Keratinocyte (primary cell): ENCODE results near the gene SPACA7. TPM values are rescaled to one million over a fixed set of nuclear protein-coding genes. Genes with fewer than 3 reads are reported as not detected.

Experiments
- DNase-seq: peaks from one replicate; pipeline ENCODE4 v3.0.0-alpha.2; 2011; ENCODE audit warnings: low read depth, missing footprints, low spot score
- FAIRE-seq: peaks from 2 replicates; lab custom pipeline; 2011; peaks lifted over from hg19 to GRCh38; lab: Jason Lieb, UNC
- H2AFZ ChIP-seq: 2 replicates; pipeline ENCODE4 v1.6.0; 2012; ENCODE audit warnings: low read length, control low read depth, inconsistent platforms; ENCODE audit not compliant: control insufficient read depth
- H3K27ac ChIP-seq: 2 replicates; pipeline ENCODE4 v1.5.1; 2011; ENCODE audit warnings: low read length; ENCODE audit not compliant: control insufficient read depth, insufficient read depth
- H3K27me3 ChIP-seq: 3 replicates; pipeline ENCODE4 v1.6.0; 2011; ENCODE audit warnings: low read length; ENCODE audit not compliant: control insufficient read depth, insufficient read depth; ENCODE audit errors: extremely low read depth
- H3K36me3 ChIP-seq, 2 experiments: 2 replicates in 1 of 2; 3 replicates in 1 of 2; pipeline ENCODE4 v1.5.1; 2011; ENCODE audit warnings: low read length in 2 of 2, mild to moderate bottlenecking in 1 of 2; ENCODE audit not compliant: control insufficient read depth in 2 of 2, insufficient read depth in 2 of 2; ENCODE audit errors: extremely low read depth in 1 of 2
- H3K4me1 ChIP-seq: 3 replicates; pipeline ENCODE4 v1.5.1; 2011; ENCODE audit warnings: low read length; ENCODE audit not compliant: control insufficient read depth, insufficient read depth; ENCODE audit errors: extremely low read depth
- H3K4me2 ChIP-seq: 3 replicates; pipeline ENCODE4 v1.6.0; 2011; ENCODE audit warnings: low read depth, low read length; ENCODE audit not compliant: control insufficient read depth, insufficient read depth; ENCODE audit errors: extremely low read depth
- H3K4me3 ChIP-seq, 3 experiments: fragments of 200-600 bp in 1 of 3; sonication (generic) in 1 of 3; 2 replicates in 2 of 3; 3 replicates in 1 of 3; pipeline ENCODE4 v1.5.1; 2011 to 2016; ENCODE audit warnings: low read length in 3 of 3, mild to moderate bottlenecking in 3 of 3, control low read depth in 2 of 3, inconsistent platforms in 1 of 3, low read depth in 1 of 3, mixed read lengths in 1 of 3, mixed run types in 1 of 3, moderate library complexity in 1 of 3; ENCODE audit not compliant: control insufficient read depth in 2 of 3, insufficient read depth in 2 of 3; ENCODE audit errors: extremely low read depth in 1 of 3
- H3K79me2 ChIP-seq: 2 replicates; pipeline ENCODE4 v1.6.0; 2012; ENCODE audit warnings: low read length; ENCODE audit not compliant: control insufficient read depth, insufficient read depth
- H3K9ac ChIP-seq: 3 replicates; pipeline ENCODE4 v1.6.0; 2011; ENCODE audit warnings: low read length; ENCODE audit not compliant: control insufficient read depth, insufficient read depth; ENCODE audit errors: extremely low read depth
- H3K9me1 ChIP-seq: 3 replicates; pipeline ENCODE4 v1.6.0; 2011; ENCODE audit warnings: low read length; ENCODE audit not compliant: control insufficient read depth, insufficient read depth; ENCODE audit errors: extremely low read depth
- H3K9me3 ChIP-seq: 2 replicates; pipeline ENCODE4 v1.5.1; 2012; ENCODE audit warnings: low read depth, low read length; ENCODE audit not compliant: control insufficient read depth
- H4K20me1 ChIP-seq: 3 replicates; pipeline ENCODE4 v1.6.0; 2011; ENCODE audit warnings: low read length; ENCODE audit not compliant: control insufficient read depth, insufficient read depth; ENCODE audit errors: extremely low read depth
- CTCF ChIP-seq, 3 experiments: IDR thresholded peaks in 1 of 3; conservative IDR thresholded peaks in 1 of 3; optimal IDR thresholded peaks in 1 of 3; 2 replicates in 2 of 3; 3 replicates in 1 of 3; pipeline versions ENCODE3 to v1.5.1; 2011; ENCODE audit warnings: low read length in 3 of 3, mild to moderate bottlenecking in 3 of 3, moderate library complexity in 2 of 3, control low read depth in 1 of 3, inconsistent platforms in 1 of 3; ENCODE audit not compliant: insufficient read depth in 2 of 3; ENCODE audit errors: extremely low read depth in 1 of 3
- EZH2 ChIP-seq: IDR thresholded peaks from one replicate; pipeline ENCODE4 v1.6.1; 2012; ENCODE audit warnings: inconsistent platforms, mild to moderate bottlenecking, low read length, moderate library complexity
- dilution Hi-C: fragments of 300-500 bp; cut with MboI; formaldehyde crosslinking; loops from one replicate; pipeline ENCODE4 v1.7.0; 2020; ENCODE audit warnings: low sequenced_read_pairs; ENCODE audit not compliant: extremely low pct_ligation_motif_present
- polyA plus RNA-seq, 5 experiments: library from polyadenylated mRNA; depleted of rRNA in 3 of 5; stranded (reverse) in 3 of 5; stranded (forward) in 1 of 5; unstranded in 1 of 5; fragments of >200 nt; gene quantifications; 1 replicate in 1 of 5; 2 replicates in 3 of 5; 3 replicates in 1 of 5; pipeline versions ENCODE4 v1.2.1 to v1.2.3, GENCODE V29; 2011 to 2012; ENCODE audit warnings: missing spikeins in 2 of 5, low read depth in 1 of 5, low replicate concordance in 1 of 5

SPACA7 gene
- polyA plus RNA-seq, 1 donor (not counting 4 experiments of a cell fraction or from before 2014, with no cell fraction given) = not detected

- no peak overlapping the region for H3K4me2 ChIP-seq
- no peak for TF ChIP-seq EZH2
- no peak for TF ChIP-seq CTCF (optimal IDR thresholded peaks at IDR 0.05 in 1 of 3, IDR thresholded peaks at IDR 0.05 in 1 of 3, conservative IDR thresholded peaks at IDR 0.05 in 1 of 3; ENCODE audit: extremely low read depth in 1 of 3, insufficient read depth in 2 of 3, low read length in 3 of 3)
- H3K9me3 ChIP-seq = no peaks in the 10 kb centered on the region
- no peaks in the 10 kb centered on the region for H3K9me1 ChIP-seq
- no peak overlapping the region for H3K27ac ChIP-seq
- FAIRE-seq (no peak), DNase-seq (no peak)
- no peaks in the 10 kb centered on the region for H3K4me1 ChIP-seq
- H3K9ac ChIP-seq = no peak overlapping the region
- dilution Hi-C loops = no loop called here
- no peaks in the 10 kb centered on the region for H4K20me1 ChIP-seq
- H3K4me3 ChIP-seq = no peak overlapping the region
- no peak overlapping the region for H2AFZ ChIP-seq
- H3K27me3 ChIP-seq = peaks cover 2% of the 10 kb centered on the region
- H3K79me2 ChIP-seq = no peaks in the 10 kb centered on the region
- no peaks in the 10 kb centered on the region for H3K36me3 ChIP-seq
Observed at GRCh38 chr13:112455476-112456059, 79.4 kb downstream of the SPACA7 start.

GRCh38 chr13:112456138-112457056, 80.2 kb downstream of the SPACA7 start:
- Histone ChIP-seq H3K4me2 (no peak overlapping the region), H3K36me3 (no peaks in the 10 kb centered on the region), H3K79me2 (no peaks in the 10 kb centered on the region), H3K4me3 (no peak overlapping the region), H3K27ac (no peak overlapping the region), H3K27me3 (no peaks in the 10 kb centered on the region), H3K9ac (no peak overlapping the region), H3K9me3 (no peaks in the 10 kb centered on the region), H3K9me1 (no peaks in the 10 kb centered on the region), H4K20me1 (no peaks in the 10 kb centered on the region), H2AFZ (no peak overlapping the region), H3K4me1 (no peaks in the 10 kb centered on the region)
- TF ChIP-seq CTCF (optimal IDR thresholded peaks at IDR 0.05 in 1 of 3, IDR thresholded peaks at IDR 0.05 in 1 of 3, conservative IDR thresholded peaks at IDR 0.05 in 1 of 3; ENCODE audit: extremely low read depth in 1 of 3, insufficient read depth in 2 of 3, low read length in 3 of 3) = no peak
- TF ChIP-seq EZH2 = no peak
- dilution Hi-C loops = no loop called here
- DNase-seq = no peak
- FAIRE-seq = no peak
